ENCODE data around the gene ATXN2. TPM values are rescaled to one million over a fixed set of nuclear protein-coding genes. Genes with fewer than 3 reads are reported as not detected.
"Not testable (repeated sequence)": the region's sequence is repeated elsewhere in the genome, so short reads cannot be mapped to it uniquely, and the experiment has no call there.

The ATXN2 gene
- total RNA-seq, 1 donor from 2014 or later: 41.6 TPM

GRCh38 chr12:111578971-111579340 is 20.2 kb downstream of the ATXN2 start:
- intact Hi-C loops (cut with micrococcal nuclease): no loop called here

GRCh38 chr12:111578276-111578970 is 20.7 kb downstream of the ATXN2 start:
- intact Hi-C loops (cut with micrococcal nuclease): no loop called here

- intact Hi-C loops (cut with micrococcal nuclease): no loop called here
Measured at GRCh38 chr12:111574797-111575443, 24.2 kb downstream of the ATXN2 start.

GRCh38 chr12:111573476-111573875 is 25.6 kb downstream of the ATXN2 start:
- intact Hi-C loops (cut with micrococcal nuclease): no loop called here

- intact Hi-C loops (cut with micrococcal nuclease): no loop called here
Measured at GRCh38 chr12:111570084-111570961, 28.8 kb downstream of the ATXN2 start.

- intact Hi-C loops (cut with micrococcal nuclease): no loop called here
Measured at GRCh38 chr12:111569363-111570083, 29.6 kb downstream of the ATXN2 start.

- intact Hi-C loops (cut with micrococcal nuclease): not testable (repeated sequence)
Measured at GRCh38 chr12:111560844-111561243, 38.3 kb downstream of the ATXN2 start.

GRCh38 chr12:111558107-111558376 is 41.1 kb downstream of the ATXN2 start:
- intact Hi-C loops (cut with micrococcal nuclease): no loop called here

- intact Hi-C loops (cut with micrococcal nuclease): no loop called here
Measured at GRCh38 chr12:111557271-111558106, 41.6 kb downstream of the ATXN2 start.

GRCh38 chr12:111556676-111557075 is 42.4 kb downstream of the ATXN2 start:
- intact Hi-C loops (cut with micrococcal nuclease): no loop called here

GRCh38 chr12:111555313-111555712 is 43.8 kb downstream of the ATXN2 start:
- intact Hi-C loops (cut with micrococcal nuclease): not testable (repeated sequence)

GRCh38 chr12:111546758-111547383 is 52.2 kb downstream of the ATXN2 start:
- intact Hi-C loops (cut with micrococcal nuclease): loop anchor here (1.0 to 5.0 kb wide), 2 partner anchors 18 to 50 kb away; partner anchors contain the start of gene ATXN2

- intact Hi-C loops (cut with micrococcal nuclease): loop anchor here (1.0 to 5.0 kb wide), 2 partner anchors 17 to 51 kb away; partner anchors contain the start of gene ATXN2
Measured at GRCh38 chr12:111546171-111546570, 52.9 kb downstream of the ATXN2 start.

GRCh38 chr12:111544032-111544431 is 55.1 kb downstream of the ATXN2 start:
- intact Hi-C loops (cut with micrococcal nuclease): no loop called here

GRCh38 chr12:111532751-111533150 is 66.4 kb downstream of the ATXN2 start:
- intact Hi-C loops (cut with micrococcal nuclease): no loop called here

GRCh38 chr12:111529424-111530368 is 69.4 kb downstream of the ATXN2 start:
- intact Hi-C loops (cut with micrococcal nuclease): loop anchor here (1.0 kb wide), 7 partner anchors 17 to 198 kb away; no protein-coding TSS in a partner anchor

- intact Hi-C loops (cut with micrococcal nuclease): no loop called here
Measured at GRCh38 chr12:111523587-111524167, 75.4 kb downstream of the ATXN2 start.

- intact Hi-C loops (cut with micrococcal nuclease): no loop called here
Measured at GRCh38 chr12:111521801-111522200, 77.3 kb downstream of the ATXN2 start.

- intact Hi-C loops (cut with micrococcal nuclease): no loop called here
Measured at GRCh38 chr12:111519937-111520336, 79.2 kb downstream of the ATXN2 start.

Measured in T-helper 1 cell treated with Interleukin-12 subunit alpha and Interleukin-12 subunit beta and Interleukin-4 antibody, amounts not matched to agents 30 ng/mL and 1 ng/mL, for 36 hours (primary cell).